Stimulated activated CD4-positive, alpha-beta T cell treated with anti-CD3 and anti-CD28 coated beads, TNF-alpha, amount 100 ng/mL, for 48 hours (primary cell): ENCODE results near the gene TRA2B.

Experiments
- DNase-seq, 3 donors: peaks; one replicate each; pipeline ENCODE4 v3.0.0-alpha.2; 2020; ENCODE audit warnings: low read depth in 3 of 3

The TRA2B gene

GRCh38 chr3:185937689-185938374 is at the start of gene TRA2B:
Gene TRA2B (minus strand): TSS chr3:185938014. CDS start chr3:185937860, 154 bp downstream.
- peak; percentile 98 to 99 (median 98) for DNase-seq

GRCh38 chr3:185986198-185986777 is 48.5 kb upstream of the TRA2B start:
- no peak for DNase-seq

- no peak for DNase-seq
These were observed 46.4 kb upstream of the TRA2B start for GRCh38 chr3:185984203-185984602.

DNA sequence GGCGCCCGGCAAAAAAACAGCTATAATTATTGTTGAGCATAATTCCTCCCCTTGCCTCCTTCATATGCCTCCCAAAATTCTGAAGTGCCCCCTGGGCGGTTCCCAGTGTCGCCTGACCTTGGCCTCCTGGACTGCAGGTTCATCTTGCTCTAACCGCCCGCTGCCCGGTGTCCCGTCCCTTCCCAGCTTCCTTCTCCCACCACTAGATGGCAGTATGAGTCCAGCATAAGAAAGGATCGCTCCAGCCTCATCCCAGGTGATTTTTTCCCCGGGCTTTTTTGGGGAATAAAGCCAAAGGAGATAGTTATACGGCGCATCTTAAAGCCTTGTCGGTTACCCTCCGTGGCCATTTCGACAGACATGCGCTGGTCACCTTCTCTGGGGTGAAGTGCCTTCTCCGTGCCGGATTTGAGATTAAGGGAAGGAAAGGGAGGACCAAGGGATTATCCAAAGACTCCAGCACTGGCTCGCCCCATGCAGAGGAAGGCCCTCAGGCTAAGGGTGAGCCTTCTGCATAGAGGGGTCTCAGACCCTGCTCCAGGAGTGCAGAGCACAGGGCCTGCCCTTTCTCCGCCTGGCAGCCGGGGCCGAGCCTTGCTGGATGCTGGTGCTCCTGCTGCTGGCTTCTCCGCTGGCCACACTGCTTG is 45.8 kb upstream of the TRA2B start:
- DNase-seq = peak in 2 of 3 donors; percentile 30 to 50

DNA sequence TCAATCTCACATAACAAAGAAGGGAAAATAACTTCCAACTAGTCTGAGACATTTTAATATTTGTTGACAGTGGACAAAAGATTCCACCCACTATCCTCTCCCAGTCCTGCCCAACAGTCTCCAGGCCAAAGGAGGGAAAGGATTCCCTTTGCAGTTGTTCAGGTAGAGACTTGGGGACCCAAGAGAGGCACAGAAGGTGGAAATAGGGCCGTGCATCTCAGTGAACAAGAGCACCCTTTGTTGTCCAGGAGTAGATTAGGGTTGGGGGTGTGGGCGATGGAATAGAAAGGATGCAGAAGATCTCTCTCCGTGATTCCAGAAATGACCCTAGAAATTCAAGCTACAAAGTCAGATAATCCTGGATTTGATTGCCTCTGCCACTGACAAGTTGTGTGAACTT is 44.8 kb upstream of the TRA2B start:
- no peak for DNase-seq

GRCh38 chr3:185981621-185982020 is 43.8 kb upstream of the TRA2B start:
- no peak for DNase-seq

DNA sequence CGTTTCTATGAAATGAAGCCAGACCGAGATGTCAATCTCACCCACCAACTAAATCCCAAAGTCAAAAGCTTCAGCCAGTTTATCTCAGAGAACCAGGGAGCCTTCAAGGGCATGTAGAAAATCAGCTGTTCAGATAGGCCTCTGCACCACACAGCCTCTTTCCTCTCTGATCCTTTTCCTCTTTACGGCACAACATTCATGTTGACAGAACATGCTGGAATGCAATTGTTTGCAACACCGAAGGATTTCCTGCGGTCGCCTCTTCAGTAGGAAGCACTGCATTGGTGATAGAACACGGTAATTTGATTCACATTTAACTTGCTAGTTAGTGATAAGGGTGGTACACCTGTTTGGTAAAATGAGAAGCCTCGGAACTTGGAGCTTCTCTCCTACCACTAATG is 41.9 kb upstream of the TRA2B start:
- no peak for DNase-seq

GRCh38 chr3:185978516-185978915 is 40.7 kb upstream of the TRA2B start:
- DNase-seq = no peak

DNA sequence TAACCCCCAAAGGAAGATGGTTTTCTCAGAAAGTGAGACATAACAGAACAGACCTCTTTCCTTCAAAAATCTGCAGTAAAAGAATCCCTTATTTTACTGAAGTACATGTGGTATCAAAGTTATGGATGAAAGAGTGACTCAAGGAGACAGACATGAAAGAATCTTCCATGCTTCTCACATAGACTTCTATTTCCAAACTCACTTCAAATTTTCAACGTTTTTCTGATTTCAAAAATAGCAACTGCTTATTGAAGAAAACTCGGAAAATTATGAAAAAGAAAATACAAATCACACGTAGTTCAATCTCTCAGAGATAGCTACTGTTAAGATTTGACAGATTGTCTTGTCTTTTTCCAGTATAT is 39.8 kb upstream of the TRA2B start:
- DNase-seq = no peak

- peak; percentile 82 to 87 (median 82) for DNase-seq
These were observed 39.3 kb upstream of the TRA2B start for GRCh38 chr3:185976977-185977678.

GRCh38 chr3:185976100-185976499 is 38.3 kb upstream of the TRA2B start:
- no peak for DNase-seq

DNA sequence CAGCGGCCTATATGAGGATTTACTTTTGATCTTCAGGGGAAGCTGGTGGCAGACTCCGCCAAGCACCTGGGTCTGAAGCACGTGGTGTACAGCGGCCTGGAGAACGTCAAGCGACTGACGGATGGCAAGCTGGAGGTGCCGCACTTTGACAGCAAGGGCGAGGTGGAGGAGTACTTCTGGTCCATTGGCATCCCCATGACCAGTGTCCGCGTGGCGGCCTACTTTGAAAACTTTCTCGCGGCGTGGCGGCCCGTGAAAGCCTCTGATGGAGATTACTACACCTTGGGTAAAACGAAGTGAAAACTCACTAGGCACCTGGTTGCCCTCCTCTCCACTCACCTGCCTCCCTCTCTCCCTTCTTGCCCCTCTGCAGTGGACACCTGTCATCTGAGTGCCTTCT is 33.8 kb upstream of the TRA2B start:
- DNase-seq = no peak

DNA sequence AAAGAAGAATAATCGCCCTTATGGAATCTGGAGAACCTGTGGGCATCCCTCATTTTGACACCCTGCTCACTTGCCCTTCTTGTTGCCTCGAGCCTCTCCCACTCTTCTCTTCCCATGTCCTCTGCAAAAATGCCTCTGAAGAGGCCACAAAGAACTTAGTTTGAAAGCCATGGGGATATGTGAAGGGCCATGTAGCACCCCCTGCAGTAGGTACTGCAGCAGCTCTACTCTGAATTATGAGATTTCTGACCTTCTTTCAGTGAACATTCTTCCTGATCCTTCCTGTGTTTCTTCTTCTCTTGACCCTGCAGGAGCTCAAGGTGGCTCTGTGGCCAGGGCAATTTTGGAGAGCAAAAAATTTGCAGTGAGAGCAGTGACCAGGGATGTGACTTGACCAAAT is 30.4 kb upstream of the TRA2B start:
- DNase-seq = no peak

GRCh38 chr3:185966655-185967054 is 28.8 kb upstream of the TRA2B start:
- DNase-seq = no peak

DNA sequence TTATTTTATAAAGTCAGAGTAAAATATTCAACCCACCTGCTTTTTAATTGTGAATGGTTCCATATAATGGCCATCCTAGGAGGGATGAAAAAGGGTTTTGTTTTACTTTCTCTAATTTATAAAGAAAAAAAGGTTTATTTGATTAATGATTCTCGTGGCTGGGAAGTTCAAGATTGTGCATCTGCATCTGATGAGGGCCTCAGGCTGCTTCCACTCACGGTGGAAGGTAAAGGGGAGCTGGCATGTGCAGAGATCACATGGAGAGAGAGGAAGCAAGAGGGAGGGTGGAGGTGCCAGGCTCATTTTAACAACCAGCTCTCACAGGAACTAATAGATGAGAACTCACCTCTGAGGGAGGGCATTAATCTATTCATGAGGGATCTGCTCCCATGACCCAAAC is 27.7 kb upstream of the TRA2B start:
- no peak for DNase-seq

GRCh38 chr3:185961675-185962232 is 23.9 kb upstream of the TRA2B start:
- no peak for DNase-seq

DNA sequence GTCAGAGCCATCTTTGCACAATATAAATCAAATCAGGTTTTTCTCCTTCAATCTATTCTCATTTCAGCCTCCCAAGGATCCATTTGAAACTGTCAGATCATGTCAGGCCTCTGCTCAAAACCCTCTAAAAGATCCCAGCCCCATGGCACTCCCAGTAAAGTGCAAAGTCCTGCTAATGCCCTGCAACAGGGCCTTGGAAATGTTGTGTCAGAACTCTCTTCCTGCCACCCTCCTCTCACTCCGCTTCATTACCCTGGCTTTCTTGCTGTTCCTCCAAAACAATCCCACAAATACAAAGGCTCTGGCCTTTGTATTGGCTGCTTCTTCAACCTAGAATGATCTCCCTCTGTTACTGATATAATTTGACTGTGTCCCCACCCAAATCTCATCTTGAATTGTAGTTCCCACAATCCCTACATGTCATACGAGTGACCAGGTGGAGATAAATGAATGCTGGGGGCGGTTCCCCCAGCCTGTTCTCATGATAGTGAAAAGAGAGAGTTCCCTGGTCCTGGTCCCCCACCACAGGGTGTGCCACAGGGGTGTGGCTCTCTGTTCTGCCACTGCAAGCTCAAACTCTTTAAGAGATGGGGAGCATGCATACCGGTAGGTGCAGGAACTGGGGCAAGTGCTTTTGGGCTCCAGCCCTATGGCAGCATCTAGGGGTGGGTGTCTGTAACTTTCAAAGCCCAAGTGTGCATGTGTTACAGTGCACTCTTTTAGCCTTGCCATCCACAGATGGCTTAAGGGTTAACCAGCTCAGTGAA is 22.9 kb upstream of the TRA2B start:
- DNase-seq = no peak

- DNase-seq = no peak
These were observed 22.1 kb upstream of the TRA2B start for GRCh38 chr3:185959609-185960521.

GRCh38 chr3:185958626-185959025 is 20.8 kb upstream of the TRA2B start:
- DNase-seq = no peak

DNA sequence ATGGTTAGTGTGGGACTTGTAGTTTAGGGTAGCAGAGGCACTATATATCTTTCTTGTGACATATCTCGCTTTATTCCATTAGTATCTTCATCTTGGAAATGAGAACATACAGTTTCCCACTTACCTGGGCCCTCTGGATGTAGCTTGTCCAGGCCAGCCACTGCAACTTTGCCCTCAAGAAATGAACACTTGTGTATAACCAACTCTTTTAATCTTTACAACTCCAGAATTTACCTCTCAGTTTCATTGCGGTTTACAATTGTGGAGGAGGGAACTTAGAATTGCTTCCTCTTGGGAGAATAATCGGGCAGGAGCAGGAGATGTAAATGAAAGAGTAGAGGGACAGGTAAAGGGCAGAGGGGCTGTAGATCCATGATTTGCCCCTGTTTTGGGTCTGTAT is 18.4 kb upstream of the TRA2B start:
- DNase-seq = no peak

GRCh38 chr3:185954366-185954723 is 16.5 kb upstream of the TRA2B start:
- DNase-seq = no peak
